K562 (cell line): ENCODE measurements around the gene YAP1. TPM values are rescaled to one million over a fixed set of nuclear protein-coding genes. Genes with fewer than 3 reads are reported as not detected.

Experiments
- ATAC-seq: fragments of 200-7000 bp; cut with Tn5 transposase; 3 replicates; pipeline ENCODE4 v1.9.1; 2020; ENCODE audit warnings: moderate library complexity
- BruUV-seq: library from RNA; stranded (reverse); fragments of 400-500 nt; replicated peaks from 2 replicates; lab custom pipeline; 2021; lab: Mats Ljungman, UMichigan
- CTCF ChIA-PET: fragments of 300-600 bp; formaldehyde crosslinking; extraction: SDS; loops from one replicate; lab custom pipeline; 2021; ENCODE audit warnings: low intra/inter-chr PET ratio; lab: Yijun Ruan, JAX
- POLR2A ChIA-PET: fragments of 300-600, 350-650 bp; sonication (Branson Sonifier 250); formaldehyde crosslinking; extraction: SDS; loops from one replicate; lab custom pipeline; 2021; ENCODE audit warnings: antibody characterized with exemption, inconsistent platforms; lab: Yijun Ruan, JAX
- DNase-seq, 4 experiments: peaks; one replicate each; pipeline versions ENCODE4 v3.0.0 to v3.0.0-alpha.2; 2011 to 2018; ENCODE audit warnings: low spot score in 3 of 4, mixed read lengths in 3 of 4; ENCODE audit errors: extremely low read depth in 1 of 4
- FAIRE-seq: peaks from 2 replicates; lab custom pipeline; 2011; peaks lifted over from hg19 to GRCh38; lab: Jason Lieb, UNC
- H2AFZ ChIP-seq: 2 replicates; pipeline ENCODE4 v1.6.0; 2011; ENCODE audit warnings: low read depth, low read length, control low read depth, inconsistent platforms
- H3K27ac ChIP-seq: fragments of 200-600 bp; 3 replicates; pipeline ENCODE4 v1.8.0; 2011; ENCODE audit warnings: low read depth, mild to moderate bottlenecking, control low read depth, inconsistent platforms, low read length, moderate library complexity, mixed read lengths; ENCODE audit errors: extremely low read depth
- H3K27me3 ChIP-seq, 2 experiments: fragments of 300-600 bp in 1 of 2; 2 replicates in 1 of 2; 3 replicates in 1 of 2; pipeline versions ENCODE4 v1.6.0 to v1.8.0; 2011; ENCODE audit warnings: inconsistent platforms in 2 of 2, low read length in 2 of 2, mild to moderate bottlenecking in 1 of 2, mixed read lengths in 1 of 2, moderate library complexity in 1 of 2; ENCODE audit not compliant: control insufficient read depth in 2 of 2, insufficient read depth in 2 of 2
- H3K36me3 ChIP-seq: fragments of 300-600 bp; 3 replicates; pipeline ENCODE4 v1.8.0; 2011; ENCODE audit warnings: mild to moderate bottlenecking, low read length, inconsistent platforms; ENCODE audit not compliant: control insufficient read depth, insufficient read depth
- H3K4me1 ChIP-seq, 2 experiments: fragments of 200-600 bp in 1 of 2; replicated peaks in 1 of 2; 2 replicates in 1 of 2; 3 replicates in 1 of 2; pipeline versions ENCODE4 v1.5.1 to v1.8.0; 2011; ENCODE audit warnings: inconsistent platforms in 2 of 2, low read length in 2 of 2, mild to moderate bottlenecking in 1 of 2, mixed read lengths in 1 of 2, moderate library complexity in 1 of 2; ENCODE audit not compliant: control insufficient read depth in 2 of 2, insufficient read depth in 2 of 2
- H3K4me2 ChIP-seq: 2 replicates; pipeline ENCODE4 v1.6.1; 2011; ENCODE audit warnings: low read length, control low read depth, inconsistent platforms, mixed read lengths; ENCODE audit not compliant: insufficient read depth
- H3K4me3 ChIP-seq: fragments of 200-600 bp; sonication (generic), shearing (Covaris generic); 2 replicates; pipeline ENCODE4 v1.5.1; 2016; ENCODE audit warnings: control low read depth, inconsistent platforms
- H3K79me2 ChIP-seq: fragments of 200-600 bp; 3 replicates; pipeline ENCODE4 v1.8.0; 2011; ENCODE audit warnings: low read length, inconsistent platforms; ENCODE audit not compliant: control insufficient read depth, insufficient read depth
- H3K9ac ChIP-seq, 2 experiments: 2 replicates each; pipeline versions ENCODE4 v1.6.0 to v1.6.1; 2011; ENCODE audit warnings: low read depth in 2 of 2, low read length in 2 of 2, control low read depth in 1 of 2, inconsistent platforms in 1 of 2, mild to moderate bottlenecking in 1 of 2, mixed read lengths in 1 of 2; ENCODE audit not compliant: insufficient read depth in 1 of 2
- H3K9me1 ChIP-seq: one replicate; pipeline ENCODE4 v1.6.0; 2011; ENCODE audit warnings: inconsistent platforms, mild to moderate bottlenecking, low read length, moderate library complexity; ENCODE audit not compliant: control insufficient read depth, insufficient read depth
- H3K9me3 ChIP-seq: replicated peaks from 2 replicates; pipeline ENCODE4 v1.5.1; 2011; ENCODE audit warnings: low read depth, low read length, inconsistent platforms; ENCODE audit not compliant: control insufficient read depth, insufficient read depth
- H4K20me1 ChIP-seq: replicated peaks from 2 replicates; pipeline ENCODE4 v1.6.1; 2011; ENCODE audit warnings: low read length, inconsistent platforms, mixed read lengths; ENCODE audit not compliant: control insufficient read depth, insufficient read depth
- CREBBP ChIP-seq: IDR thresholded peaks from one replicate; pipeline ENCODE4 v1.6.1; 2012; ENCODE audit warnings: low read depth, mild to moderate bottlenecking, control low read depth, inconsistent platforms, low read length
- HNRNPLL ChIP-seq: fragments of 200-400 bp; formaldehyde crosslinking; IDR thresholded peaks from 2 replicates; pipeline ENCODE4 v1.6.1; 2017; ENCODE audit warnings: low read length, low read depth, mild to moderate bottlenecking; ENCODE audit not compliant: poor library complexity, severe bottlenecking
- KAT7 ChIP-seq: sonication (generic); formaldehyde crosslinking; IDR thresholded peaks from 2 replicates; pipeline ENCODE4 v1.8.0; 2022; ENCODE audit warnings: missing genetic modification reagents, mild to moderate bottlenecking, borderline replicate concordance
- MAFF ChIP-seq: IDR thresholded peaks from 2 replicates; pipeline ENCODE4 v1.6.1; 2012; ENCODE audit warnings: low read length, improper control_type of control experiment
- MXI1 ChIP-seq: IDR thresholded peaks from 2 replicates; pipeline ENCODE4 v1.6.1; 2011; ENCODE audit warnings: low read depth, mild to moderate bottlenecking, improper control_type of control experiment, low read length
- NFIC ChIP-seq: fragments of 450-650 bp; IDR thresholded peaks from 2 replicates; pipeline ENCODE4 v1.6.1; 2017; ENCODE audit warnings: mild to moderate bottlenecking, inconsistent platforms
- SNRNP70 ChIP-seq: fragments of 200-400 bp; formaldehyde crosslinking; optimal IDR thresholded peaks from 2 replicates; pipeline ENCODE3; 2017; ENCODE audit warnings: low read depth, low read length
- STAT5A ChIP-seq: IDR thresholded peaks from 2 replicates; pipeline ENCODE4 v1.6.1; 2012; ENCODE audit warnings: low read length, inconsistent platforms, borderline replicate concordance
- WGBS: fragments of 100-300 bp; shearing (Covaris generic); methylation state at CpG from one replicate; pipeline ENCODE4 v1.1.6; 2016; ENCODE audit warnings: low coverage, mixed read lengths; ENCODE audit not compliant: insufficient coverage; ENCODE audit errors: missing lambda C conversion rate; 5-methylcytosine and 5-hydroxymethylcytosine counted together
- in situ Hi-C: fragments of 300-500 bp; cut with MboI; formaldehyde crosslinking; loops from 4 replicates; pipeline ENCODE4 v1.15.0; 2018; ENCODE audit warnings: inconsistent platforms, mixed read lengths
- intact Hi-C: fragments of 100-400 bp; cut with micrococcal nuclease; formaldehyde crosslinking; loops from 2 replicates; pipeline ENCODE4 v1.14.2; 2022
- polyA plus RNA-seq, 8 experiments: library from polyadenylated mRNA; depleted of rRNA in 4 of 8; stranded (reverse) in 5 of 8; unstranded in 3 of 8; fragments of >200 nt; fragmentation: Nextera tagmentation in 2 of 8; fragmentation: Illumina TruSeq in 1 of 8; extraction: Ambion mirVana in 2 of 8; extraction: Trizol in 1 of 8; gene quantifications; 2 replicates each; pipeline versions ENCODE4 v1.2.1 to v1.2.3, GENCODE V29; 2011 to 2014; ENCODE audit warnings: inconsistent platforms in 1 of 8, missing spikeins in 1 of 8
- total RNA-seq, 7 experiments: library from RNA; depleted of rRNA in 6 of 7; stranded (reverse); fragments of >200 nt in 6 of 7; fragmentation: Illumina TruSeq in 2 of 7; extraction: Trizol in 2 of 7; gene quantifications; 2 replicates each; pipeline versions ENCODE4 v1.2.1 to v1.2.3, GENCODE V29; 2011 to 2021; ENCODE audit warnings: low replicate concordance in 1 of 7

Gene YAP1
- total and polyA plus RNA-seq, 9 of the 15 experiments (the other 6 are each of a cell fraction or from before 2014, with no cell fraction given) = 0.18 TPM; not detected in 8

DNA sequence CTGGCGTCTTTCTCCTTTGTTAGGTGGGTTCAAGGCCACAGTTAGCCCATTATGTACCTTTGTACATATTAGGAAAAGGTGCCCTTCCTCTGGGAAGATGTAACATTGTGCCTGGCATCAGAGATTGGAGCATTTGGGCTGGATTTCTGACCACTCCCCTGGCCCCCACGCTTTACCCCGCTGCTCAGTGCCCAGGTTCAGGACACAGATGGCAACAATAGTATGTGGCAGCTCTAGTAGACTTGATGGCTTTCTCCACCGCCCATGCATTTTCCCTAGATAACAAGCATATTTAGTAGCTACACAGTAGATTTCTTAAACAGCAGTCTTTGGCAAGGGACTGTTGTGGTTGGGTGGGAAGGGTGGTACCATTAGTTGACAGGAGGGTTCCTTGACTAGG lies 53.1 kb downstream of the YAP1 start:
- in situ Hi-C loops = no loop called here
- Histone ChIP-seq H3K9ac (no peak overlapping the region), H3K27me3 (no peaks in the 10 kb centered on the region), H4K20me1 (no peaks in the 10 kb centered on the region), H3K9me1 (no peaks in the 10 kb centered on the region), H2AFZ (no peak overlapping the region), H3K36me3 (no peaks in the 10 kb centered on the region), H3K79me2 (no peaks in the 10 kb centered on the region), H3K27ac (no peak overlapping the region), H3K4me3 (no peak overlapping the region), H3K9me3 (no peaks in the 10 kb centered on the region), H3K4me2 (no peak overlapping the region), H3K4me1 (no peaks in the 10 kb centered on the region)
- no TSS peak for BruUV-seq
- ATAC-seq (no peak), FAIRE-seq (no peak), DNase-seq (no peak)
- ChIA-PET CTCF (interaction anchor here (0.7 kb wide), 1 partner anchor 836 kb away, joined by 3 read pairs; no protein-coding TSS in a partner anchor), POLR2A (no interaction called here)
- WGBS = 2% methylated on average over 4 of the region's 4 CpGs
- intact Hi-C loops = no loop called here
- TF ChIP-seq MXI1 (no peak), MAFF (no peak), SNRNP70 (no peak), CREBBP (no peak), KAT7 (CRISPR knock-in tag) (no peak), STAT5A (no peak), NFIC (no peak), HNRNPLL (no peak)
